K562 (cell line): ENCODE measurements around the gene MCRS1. TPM values are rescaled to one million over a fixed set of nuclear protein-coding genes. Genes with fewer than 3 reads are reported as not detected.
A peak's percentile ranks its signal among the peaks of the same experiment; 100 is the strongest.

Source experiments
- ASH1L ChIP-seq: fragments of 450-650 bp; IDR thresholded peaks from 2 replicates; pipeline ENCODE4 v1.6.1; 2018; ENCODE audit warnings: borderline replicate concordance, mild to moderate bottlenecking, low read depth; ENCODE audit not compliant: partially characterized antibody
- E2F5 ChIP-seq: sonication (generic); formaldehyde crosslinking; IDR thresholded peaks from 2 replicates; pipeline ENCODE4 v1.8.0; 2022; ENCODE audit warnings: mild to moderate bottlenecking, missing genetic modification reagents
- FOXM1 ChIP-seq, 2 experiments: fragments of 450-650 bp in 1 of 2; sonication (generic) in 1 of 2; formaldehyde crosslinking in 1 of 2; IDR thresholded peaks; 2 replicates each; pipeline versions ENCODE4 v1.6.1 to v1.9.0; 2017 to 2022; ENCODE audit warnings: low read depth in 2 of 2, mild to moderate bottlenecking in 2 of 2, missing genetic modification reagents in 1 of 2, moderate library complexity in 1 of 2
- GABPB2 ChIP-seq: fragments of 250-450 bp; sonication (Bioruptor Pico); conservative IDR thresholded peaks from 2 replicates; pipeline ENCODE4 v1.5.1; 2021; ENCODE audit warnings: mild to moderate bottlenecking
- NCOA6 ChIP-seq: fragments of 450-650 bp; IDR thresholded peaks from 2 replicates; pipeline ENCODE4 v1.6.1; 2017; ENCODE audit warnings: mild to moderate bottlenecking
- RBM25 ChIP-seq: fragments of 200-400 bp; formaldehyde crosslinking; IDR thresholded peaks from 2 replicates; pipeline ENCODE4 v1.6.1; 2018; ENCODE audit warnings: low read length, low read depth, moderate library complexity; ENCODE audit not compliant: severe bottlenecking
- SMAD1 ChIP-seq: fragments of 150-350 bp; IDR thresholded peaks from 2 replicates; pipeline ENCODE4 v1.6.1; 2014; ENCODE audit warnings: low read length, low read depth; ENCODE audit not compliant: partially characterized antibody
- TGIF2 ChIP-seq: sonication (generic); formaldehyde crosslinking; IDR thresholded peaks from 2 replicates; pipeline ENCODE4 v1.8.1; 2022; ENCODE audit warnings: mild to moderate bottlenecking, missing genetic modification reagents, moderate library complexity
- WHSC1 ChIP-seq: IDR thresholded peaks from one replicate; pipeline ENCODE4 v1.6.1; 2012; ENCODE audit warnings: low read length, control low read depth, inconsistent platforms
- ZNF324 ChIP-seq: fragments of 250-450 bp; sonication (Bioruptor Pico); IDR thresholded peaks from 2 replicates; pipeline ENCODE4 v1.4.0; 2020; ENCODE audit warnings: mild to moderate bottlenecking
- ZNF561 ChIP-seq: fragments of 450-650 bp; formaldehyde crosslinking; conservative IDR thresholded peaks from 2 replicates; pipeline ENCODE4 v1.4.0; 2020; ENCODE audit warnings: mild to moderate bottlenecking, moderate library complexity
- ZNF764 ChIP-seq: fragments of 250-450 bp; sonication (Bioruptor Pico); IDR thresholded peaks from 2 replicates; pipeline ENCODE4 v1.4.0; 2020; ENCODE audit warnings: low read depth, mild to moderate bottlenecking, moderate library complexity
- polyA plus RNA-seq, 8 experiments: library from polyadenylated mRNA; depleted of rRNA in 4 of 8; stranded (reverse) in 5 of 8; unstranded in 3 of 8; fragments of >200 nt; fragmentation: Nextera tagmentation in 2 of 8; fragmentation: Illumina TruSeq in 1 of 8; extraction: Ambion mirVana in 2 of 8; extraction: Trizol in 1 of 8; gene quantifications; 2 replicates each; pipeline versions ENCODE4 v1.2.1 to v1.2.3, GENCODE V29; 2011 to 2014; ENCODE audit warnings: inconsistent platforms in 1 of 8, missing spikeins in 1 of 8
- total RNA-seq, 7 experiments: library from RNA; depleted of rRNA in 6 of 7; stranded (reverse); fragments of >200 nt in 6 of 7; fragmentation: Illumina TruSeq in 2 of 7; extraction: Trizol in 2 of 7; gene quantifications; 2 replicates each; pipeline versions ENCODE4 v1.2.1 to v1.2.3, GENCODE V29; 2011 to 2021; ENCODE audit warnings: low replicate concordance in 1 of 7
- TF ChIP-seq, protein P1 (sequence below), 2 experiments: fragments of 450-650 bp; IDR thresholded peaks; 2 replicates each; pipeline ENCODE4 v1.6.1; 2016; ENCODE audit warnings: mild to moderate bottlenecking in 2 of 2, borderline replicate concordance in 1 of 2, low read depth in 1 of 2, moderate library complexity in 1 of 2
- TF ChIP-seq, protein P2 (sequence below): fragments of 250-450 bp; sonication (Bioruptor Pico); IDR thresholded peaks from 2 replicates; pipeline ENCODE4 v1.4.0; 2020; ENCODE audit warnings: borderline replicate concordance

Gene MCRS1
- total and polyA plus RNA-seq, 9 of the 15 experiments (the other 6 are each of a cell fraction or from before 2014, with no cell fraction given) = 50.0 to 100 (median 73.2) TPM

DNA sequence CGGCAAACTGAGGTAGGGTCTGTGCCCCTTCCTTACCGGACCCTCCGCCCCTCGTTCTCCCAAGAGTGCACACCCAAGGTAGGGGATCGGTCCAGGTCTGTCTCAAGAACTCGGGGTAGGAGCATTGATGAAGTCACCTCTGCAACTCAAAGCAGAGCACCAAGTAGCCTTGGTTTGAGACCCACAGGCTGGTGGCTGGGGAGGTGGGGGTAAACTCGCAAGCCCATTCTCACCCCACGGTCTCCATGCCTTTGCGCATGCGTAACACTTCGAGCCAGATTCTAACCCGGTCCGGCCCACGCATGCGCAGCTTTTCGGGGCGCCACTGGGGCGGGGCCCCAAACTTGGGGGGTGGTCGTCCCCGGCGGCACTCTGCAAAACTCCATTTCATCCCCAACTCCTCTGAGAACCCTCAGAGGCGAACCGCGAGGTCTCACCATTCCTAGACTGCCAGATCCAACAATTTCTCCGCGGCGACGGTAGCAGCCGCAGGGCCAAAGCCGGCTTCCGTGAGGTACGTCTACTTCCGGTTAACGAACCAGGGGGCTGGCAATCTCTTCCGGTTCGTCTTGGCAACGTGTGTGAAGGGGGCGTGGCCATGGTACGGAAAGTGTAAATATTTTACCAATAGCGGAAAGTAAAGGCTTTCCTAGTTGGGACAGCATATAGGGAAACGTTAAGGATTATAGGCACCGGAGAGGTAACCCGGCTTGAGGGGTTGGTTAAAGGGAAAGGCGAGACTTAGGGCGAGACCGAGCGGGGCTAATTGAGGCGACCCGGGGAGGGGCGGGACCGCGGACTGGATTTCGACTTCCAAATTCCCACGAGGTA, at the start of gene MCRS1 (continued):
- TF ChIP-seq NCOA6 (no peak), E2F5 (no peak), SMAD1 (peak; percentile 52), GABPB2 (CRISPR knock-in tag) (no peak), ASH1L (peak; percentile 66), ZNF324 (no peak; the same call in 1 of the 2 replicates), RBM25 (no peak), ZNF764 (CRISPR knock-in tag) (no peak), ZNF561 (CRISPR knock-in tag) (no peak), FOXM1 (IDR thresholded peaks at IDR 0.05; ENCODE audit: low read depth) (peak; percentile 25; the same call in 1 of the 2 replicates), FOXM1 (CRISPR knock-in tag; IDR thresholded peaks at IDR 0.05; ENCODE audit: low read depth) (no peak), WHSC1 (no peak), TGIF2 (CRISPR knock-in tag) (no peak)
- TF ChIP-seq, protein P1, sequence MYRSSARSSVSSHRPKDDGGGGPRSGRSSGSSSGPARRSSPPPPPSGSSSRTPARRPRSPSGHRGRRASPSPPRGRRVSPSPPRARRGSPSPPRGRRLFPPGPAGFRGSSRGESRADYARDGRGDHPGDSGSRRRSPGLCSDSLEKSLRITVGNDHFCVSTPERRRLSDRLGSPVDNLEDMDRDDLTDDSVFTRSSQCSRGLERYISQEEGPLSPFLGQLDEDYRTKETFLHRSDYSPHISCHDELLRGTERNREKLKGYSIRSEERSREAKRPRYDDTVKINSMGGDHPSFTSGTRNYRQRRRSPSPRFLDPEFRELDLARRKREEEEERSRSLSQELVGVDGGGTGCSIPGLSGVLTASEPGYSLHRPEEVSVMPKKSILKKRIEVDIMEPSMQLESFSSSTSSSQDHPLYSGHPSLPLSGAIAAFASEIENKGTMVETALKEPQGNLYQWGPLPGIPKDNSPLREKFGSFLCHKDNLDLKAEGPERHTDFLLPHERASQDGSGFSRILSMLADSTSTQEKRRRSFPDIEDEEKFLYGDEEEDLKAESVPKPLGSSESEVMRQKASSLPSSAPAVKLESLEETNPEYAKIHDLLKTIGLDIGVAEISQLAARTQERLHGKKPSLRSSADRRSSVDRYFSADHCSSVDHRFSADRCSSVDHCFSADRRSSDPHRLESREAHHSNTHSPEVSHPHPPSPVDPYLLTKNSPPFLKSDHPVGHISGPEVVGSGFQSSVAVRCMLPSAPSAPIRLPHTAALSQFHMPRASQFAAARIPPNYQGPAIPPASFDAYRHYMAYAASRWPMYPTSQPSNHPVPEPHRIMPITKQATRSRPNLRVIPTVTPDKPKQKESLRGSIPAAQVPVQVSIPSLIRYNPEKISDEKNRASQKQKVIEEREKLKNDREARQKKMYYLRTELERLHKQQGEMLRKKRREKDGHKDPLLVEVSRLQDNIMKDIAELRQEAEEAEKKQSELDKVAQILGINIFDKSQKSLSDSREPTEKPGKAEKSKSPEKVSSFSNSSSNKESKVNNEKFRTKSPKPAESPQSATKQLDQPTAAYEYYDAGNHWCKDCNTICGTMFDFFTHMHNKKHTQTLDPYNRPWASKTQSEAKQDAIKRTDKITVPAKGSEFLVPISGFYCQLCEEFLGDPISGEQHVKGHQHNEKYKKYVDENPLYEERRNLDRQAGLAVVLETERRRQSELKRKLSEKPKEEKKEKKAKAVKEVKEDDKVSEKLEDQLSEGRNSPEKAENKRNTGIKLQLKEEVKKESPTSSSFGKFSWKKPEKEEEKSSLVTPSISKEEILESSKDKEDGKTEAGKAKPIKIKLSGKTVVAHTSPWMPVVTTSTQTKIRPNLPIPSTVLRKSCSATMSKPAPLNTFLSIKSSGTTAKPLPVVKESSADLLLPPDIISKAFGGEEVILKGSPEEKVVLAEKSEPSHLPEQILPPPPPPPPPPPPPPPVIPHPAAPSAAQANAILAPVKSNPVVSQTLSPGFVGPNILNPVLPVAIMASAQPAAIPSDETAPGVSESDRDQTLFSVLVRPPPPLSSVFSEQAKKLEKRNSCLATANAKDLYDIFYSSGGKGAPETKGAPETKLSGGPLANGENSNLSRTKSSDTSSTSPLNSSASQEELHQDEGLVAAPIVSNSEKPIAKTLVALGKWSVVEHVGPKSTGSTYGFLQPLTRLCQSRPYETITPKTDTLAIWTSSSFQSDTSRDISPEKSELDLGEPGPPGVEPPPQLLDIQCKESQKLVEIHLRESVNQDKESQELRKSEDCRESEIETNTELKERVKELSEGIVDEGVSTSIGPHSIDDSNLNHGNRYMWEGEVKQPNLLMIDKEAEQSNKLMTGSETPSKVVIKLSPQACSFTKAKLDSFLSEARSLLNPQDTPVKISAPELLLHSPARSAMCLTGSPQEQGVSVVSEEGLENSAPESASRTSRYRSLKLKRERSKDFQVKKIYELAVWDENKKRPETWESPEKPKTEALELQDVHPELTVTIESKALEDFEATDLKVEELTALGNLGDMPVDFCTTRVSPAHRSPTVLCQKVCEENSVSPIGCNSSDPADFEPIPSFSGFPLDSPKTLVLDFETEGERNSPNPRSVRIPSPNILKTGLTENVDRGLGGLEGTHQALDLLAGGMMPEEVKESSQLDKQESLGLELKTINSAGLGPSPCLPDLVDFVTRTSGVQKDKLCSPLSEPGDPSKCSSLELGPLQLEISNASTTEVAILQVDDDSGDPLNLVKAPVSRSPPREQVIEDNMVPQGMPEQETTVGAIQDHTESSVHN (IDR thresholded peaks at IDR 0.05; ENCODE audit: borderline replicate concordance in 1 of 2, low read depth in 1 of 2) = no peak
- TF ChIP-seq, protein P2, sequence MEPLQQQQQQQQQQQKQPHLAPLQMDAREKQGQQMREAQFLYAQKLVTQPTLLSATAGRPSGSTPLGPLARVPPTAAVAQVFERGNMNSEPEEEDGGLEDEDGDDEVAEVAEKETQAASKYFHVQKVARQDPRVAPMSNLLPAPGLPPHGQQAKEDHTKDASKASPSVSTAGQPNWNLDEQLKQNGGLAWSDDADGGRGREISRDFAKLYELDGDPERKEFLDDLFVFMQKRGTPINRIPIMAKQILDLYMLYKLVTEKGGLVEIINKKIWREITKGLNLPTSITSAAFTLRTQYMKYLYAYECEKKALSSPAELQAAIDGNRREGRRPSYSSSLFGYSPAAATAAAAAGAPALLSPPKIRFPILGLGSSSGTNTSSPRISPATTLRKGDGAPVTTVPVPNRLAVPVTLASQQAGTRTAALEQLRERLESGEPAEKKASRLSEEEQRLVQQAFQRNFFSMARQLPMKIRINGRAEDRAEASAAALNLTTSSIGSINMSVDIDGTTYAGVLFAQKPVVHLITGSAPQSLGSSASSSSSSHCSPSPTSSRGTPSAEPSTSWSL (CRISPR knock-in tag) = no peak
